Adrenal gland (tissue), 5 donors: Measurements from ENCODE around the gene MRPL10.

Source experiments
- POLR2A ChIP-seq, 2 donors: fragments of 450-650 bp; IDR thresholded peaks; one replicate each; pipeline ENCODE4 v1.6.1; 2017; ENCODE audit warnings: antibody characterized with exemption in 2 of 2, mild to moderate bottlenecking in 2 of 2, moderate library complexity in 1 of 2
- TF ChIP-seq, protein P1 (sequence below), 6 experiments: fragments of 450-650 bp in 4 of 6; fragments of 200-600 bp in 2 of 6; sonication (generic) in 1 of 6; IDR thresholded peaks; 1 replicate in 5 of 6; 2 replicates in 1 of 6; pipeline versions ENCODE4 v1.5.1 to v1.8.0; 2016 to 2021; ENCODE audit warnings: antibody characterized with exemption in 6 of 6, mild to moderate bottlenecking in 2 of 6, moderate library complexity in 1 of 6
- donor health status: DM: no; HTN: no; CAD: no.

DNA sequence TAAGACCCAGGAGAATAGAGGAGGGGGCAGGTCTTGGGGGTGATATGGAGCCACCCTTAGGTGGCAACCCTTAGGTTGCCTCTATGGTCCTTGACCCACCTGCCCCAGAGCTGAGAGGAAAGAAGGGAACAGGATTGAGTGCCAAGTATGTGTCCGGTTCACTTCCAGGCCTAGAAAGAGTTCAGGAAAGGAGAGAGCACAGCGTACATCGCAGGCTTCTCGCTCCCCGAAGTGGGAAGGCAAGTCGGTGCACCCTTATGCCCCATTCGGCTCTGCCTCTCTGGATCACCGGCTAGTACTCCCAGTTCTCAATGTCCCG, 19.0 kb upstream of the MRPL10 start:
- TF ChIP-seq, protein P1, sequence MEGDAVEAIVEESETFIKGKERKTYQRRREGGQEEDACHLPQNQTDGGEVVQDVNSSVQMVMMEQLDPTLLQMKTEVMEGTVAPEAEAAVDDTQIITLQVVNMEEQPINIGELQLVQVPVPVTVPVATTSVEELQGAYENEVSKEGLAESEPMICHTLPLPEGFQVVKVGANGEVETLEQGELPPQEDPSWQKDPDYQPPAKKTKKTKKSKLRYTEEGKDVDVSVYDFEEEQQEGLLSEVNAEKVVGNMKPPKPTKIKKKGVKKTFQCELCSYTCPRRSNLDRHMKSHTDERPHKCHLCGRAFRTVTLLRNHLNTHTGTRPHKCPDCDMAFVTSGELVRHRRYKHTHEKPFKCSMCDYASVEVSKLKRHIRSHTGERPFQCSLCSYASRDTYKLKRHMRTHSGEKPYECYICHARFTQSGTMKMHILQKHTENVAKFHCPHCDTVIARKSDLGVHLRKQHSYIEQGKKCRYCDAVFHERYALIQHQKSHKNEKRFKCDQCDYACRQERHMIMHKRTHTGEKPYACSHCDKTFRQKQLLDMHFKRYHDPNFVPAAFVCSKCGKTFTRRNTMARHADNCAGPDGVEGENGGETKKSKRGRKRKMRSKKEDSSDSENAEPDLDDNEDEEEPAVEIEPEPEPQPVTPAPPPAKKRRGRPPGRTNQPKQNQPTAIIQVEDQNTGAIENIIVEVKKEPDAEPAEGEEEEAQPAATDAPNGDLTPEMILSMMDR (IDR thresholded peaks at IDR 0.05) = no peak
- no peak for TF ChIP-seq POLR2A (IDR thresholded peaks at IDR 0.05)
